ENCODE results near the gene RBM23.
A peak's percentile ranks its signal among the peaks of the same experiment; 100 is the strongest.

The RBM23 gene

GRCh38 chr14:22886500-22887259 is 32.3 kb downstream of the RBM23 start:
- DNase-seq (ENCODE audit: low read depth, low spot score) = peak; percentile 86

GRCh38 chr14:22885975-22886374 is 33.0 kb downstream of the RBM23 start:
- DNase-seq (ENCODE audit: low read depth, low spot score) = no peak

- no peak for DNase-seq (ENCODE audit: low read depth, low spot score)
These were observed 34.0 kb downstream of the RBM23 start for GRCh38 chr14:22884738-22885523.

- DNase-seq (ENCODE audit: low read depth, low spot score) = no peak
These were observed 34.7 kb downstream of the RBM23 start for GRCh38 chr14:22884076-22884737.

GRCh38 chr14:22883173-22883976 is 35.6 kb downstream of the RBM23 start, which contains the start of gene REM2:
Gene REM2 (plus strand): TSS chr14:22883222. CDS start chr14:22883288, 66 bp downstream.
- DNase-seq (ENCODE audit: low read depth, low spot score) = no peak

GRCh38 chr14:22882529-22883172 is 36.3 kb downstream of the RBM23 start:
- DNase-seq (ENCODE audit: low read depth, low spot score) = peak; percentile 82

- no peak for DNase-seq (ENCODE audit: low read depth, low spot score)
These were observed 36.9 kb downstream of the RBM23 start for GRCh38 chr14:22882064-22882463.

- DNase-seq (ENCODE audit: low read depth, low spot score) = no peak
These were observed 40.4 kb downstream of the RBM23 start for GRCh38 chr14:22878271-22879246.

GRCh38 chr14:22877000-22877501 is 41.9 kb downstream of the RBM23 start:
- DNase-seq (ENCODE audit: low read depth, low spot score) = no peak

GRCh38 chr14:22875748-22876319 is 43.1 kb downstream of the RBM23 start:
- DNase-seq (ENCODE audit: low read depth, low spot score) = no peak

- no peak for DNase-seq (ENCODE audit: low read depth, low spot score)
These were observed 43.8 kb downstream of the RBM23 start for GRCh38 chr14:22875003-22875747.

GRCh38 chr14:22872833-22873520 is 46.0 kb downstream of the RBM23 start:
- no peak for DNase-seq (ENCODE audit: low read depth, low spot score)

- peak; percentile 94 for DNase-seq (ENCODE audit: low read depth, low spot score)
These were observed 46.7 kb downstream of the RBM23 start for GRCh38 chr14:22872033-22872832.

GRCh38 chr14:22871224-22872032 is 47.5 kb downstream of the RBM23 start, which contains the start of gene LRP10:
Gene LRP10 (plus strand): TSS chr14:22871740. CDS start chr14:22872304, 564 bp downstream.
- DNase-seq (ENCODE audit: low read depth, low spot score) = peak; percentile 93

GRCh38 chr14:22870811-22871223 is 48.1 kb downstream of the RBM23 start:
- no peak for DNase-seq (ENCODE audit: low read depth, low spot score)

- no peak for DNase-seq (ENCODE audit: low read depth, low spot score)
These were observed 52.1 kb downstream of the RBM23 start for GRCh38 chr14:22866874-22867273.
